NCI-H460 (cell line): ENCODE data around the gene FSHR. TPM values are rescaled to one million over a fixed set of nuclear protein-coding genes. Genes with fewer than 3 reads are reported as not detected.

Source experiments
- DNase-seq: peaks from one replicate; pipeline ENCODE4 v3.0.0-alpha.2; 2016; ENCODE audit warnings: low read depth; ENCODE audit errors: extremely low read depth
- total RNA-seq: library from RNA; depleted of rRNA; stranded (reverse); fragments of >200 nt; shearing (Covaris generic); gene quantifications from 2 replicates; pipeline ENCODE4 v1.2.3, GENCODE V29; 2014

The FSHR gene
- total RNA-seq, 1 experiment from 2014 or later = not detected

GRCh38 chr2:49035481-49035880 lies 118.8 kb downstream of the FSHR start:
- no peak for DNase-seq

- DNase-seq = no peak
Observed at GRCh38 chr2:49033394-49034185, 120.7 kb downstream of the FSHR start.

- no peak for DNase-seq
Observed at GRCh38 chr2:49032936-49033335, 121.4 kb downstream of the FSHR start.

GRCh38 chr2:49032126-49032525 lies 122.2 kb downstream of the FSHR start:
- DNase-seq = no peak

- no peak for DNase-seq
Observed at GRCh38 chr2:49029406-49029805, 124.9 kb downstream of the FSHR start.

- DNase-seq = no peak
Observed at GRCh38 chr2:49028101-49028500, 126.2 kb downstream of the FSHR start.

- no peak for DNase-seq
Observed at GRCh38 chr2:49026706-49027105, 127.6 kb downstream of the FSHR start.

GRCh38 chr2:49021271-49021670 lies 133.0 kb downstream of the FSHR start:
- DNase-seq = no peak

GRCh38 chr2:49005261-49005660 lies 149.1 kb downstream of the FSHR start:
- DNase-seq = no peak

GRCh38 chr2:49004036-49004626 lies 150.2 kb downstream of the FSHR start:
- DNase-seq = no peak

- no peak for DNase-seq
Observed at GRCh38 chr2:49003201-49003600, 151.1 kb downstream of the FSHR start.

- DNase-seq = no peak
Observed at GRCh38 chr2:49002750-49003149, 151.6 kb downstream of the FSHR start.

- DNase-seq = no peak
Observed at GRCh38 chr2:49000695-49001094, 153.6 kb downstream of the FSHR start.

- DNase-seq = no peak
Observed at GRCh38 chr2:48998449-48998848, 155.9 kb downstream of the FSHR start.

- no peak for DNase-seq
Observed at GRCh38 chr2:48993576-48993975, 160.7 kb downstream of the FSHR start.

GRCh38 chr2:48991415-48992131 lies 162.7 kb downstream of the FSHR start:
- no peak for DNase-seq

GRCh38 chr2:48984922-48985321 lies 169.4 kb downstream of the FSHR start:
- no peak for DNase-seq

- DNase-seq = no peak
Observed at GRCh38 chr2:48983551-48983950, 170.8 kb downstream of the FSHR start.

GRCh38 chr2:48982887-48983435 lies 171.4 kb downstream of the FSHR start:
- no peak for DNase-seq

GRCh38 chr2:48980846-48981245 lies 173.5 kb downstream of the FSHR start:
- no peak for DNase-seq

- DNase-seq = no peak
Observed at GRCh38 chr2:48979691-48980090, 174.6 kb downstream of the FSHR start.
